Activated naive CD8-positive, alpha-beta T cell treated with anti-CD3 and anti-CD28 coated beads, Interleukin-2, amount 10 ng/mL, durations not matched to agents 7 days and 5 days (primary cell): ENCODE measurements around the gene STARD13. TPM values are rescaled to one million over a fixed set of nuclear protein-coding genes. Genes with fewer than 3 reads are reported as not detected.
"Not testable (repeated sequence)": the region's sequence is repeated elsewhere in the genome, so short reads cannot be mapped to it uniquely, and the experiment has no call there.

ENCODE experiments used
- ATAC-seq: fragments of 150-1000 bp; cut with Tn5 transposase; one replicate; pipeline ENCODE4 v1.10.0; 2021; ENCODE audit warnings: low read depth, moderate library complexity
- POLR2A ChIA-PET: fragments of 350-600 bp; sonication (Branson Sonifier 250); formaldehyde crosslinking; loops from one replicate; lab custom pipeline; 2021; ENCODE audit warnings: antibody characterized with exemption; lab: Charles Lee
- DNase-seq: peaks from one replicate; pipeline ENCODE4 v3.0.0; 2021
- H3K27ac Mint-ChIP-seq: one replicate; pipeline ENCODE4 v1.8.0; 2022; ENCODE audit warnings: mild to moderate bottlenecking, mixed read lengths
- H3K27me3 Mint-ChIP-seq: one replicate; pipeline ENCODE4 v1.8.0; 2022; ENCODE audit warnings: mild to moderate bottlenecking, moderate library complexity, mixed read lengths
- H3K36me3 Mint-ChIP-seq: one replicate; pipeline ENCODE4 v1.8.0; 2021; ENCODE audit warnings: mild to moderate bottlenecking, mixed read lengths
- H3K4me1 Mint-ChIP-seq: one replicate; pipeline ENCODE4 v1.8.0; 2021; ENCODE audit warnings: mixed read lengths
- H3K4me3 Mint-ChIP-seq: one replicate; pipeline ENCODE4 v1.8.0; 2022; ENCODE audit warnings: mild to moderate bottlenecking, moderate library complexity, mixed read lengths
- H3K9me3 Mint-ChIP-seq: one replicate; pipeline ENCODE4 v1.8.0; 2021; ENCODE audit warnings: mixed read lengths
- total RNA-seq, 2 experiments: library from RNA; stranded (reverse); gene quantifications; one replicate each; pipeline ENCODE4 v1.2.3, GENCODE V29; 2021

STARD13 gene
- total RNA-seq, 2 experiments from 2014 or later = 0.17 to 0.33 TPM

GRCh38 chr13:33184112-33184490 lies 101.5 kb downstream of the STARD13 start:
- POLR2A ChIA-PET = interaction anchor here (1.2 kb wide), 1 partner anchor 359 kb away, joined by 3 read pairs; no protein-coding TSS in a partner anchor
- H3K4me1 Mint-ChIP-seq = peaks cover 7% of the 10 kb centered on the region
- no peaks in the 10 kb centered on the region for H3K36me3 Mint-ChIP-seq
- H3K9me3 Mint-ChIP-seq = peaks cover 5% of the 10 kb centered on the region
- no peak overlapping the region for H3K4me3 Mint-ChIP-seq
- ATAC-seq (no peak), DNase-seq (no peak)
- H3K27ac Mint-ChIP-seq = no peak overlapping the region
- H3K27me3 Mint-ChIP-seq = peaks cover 9% of the 10 kb centered on the region

DNA sequence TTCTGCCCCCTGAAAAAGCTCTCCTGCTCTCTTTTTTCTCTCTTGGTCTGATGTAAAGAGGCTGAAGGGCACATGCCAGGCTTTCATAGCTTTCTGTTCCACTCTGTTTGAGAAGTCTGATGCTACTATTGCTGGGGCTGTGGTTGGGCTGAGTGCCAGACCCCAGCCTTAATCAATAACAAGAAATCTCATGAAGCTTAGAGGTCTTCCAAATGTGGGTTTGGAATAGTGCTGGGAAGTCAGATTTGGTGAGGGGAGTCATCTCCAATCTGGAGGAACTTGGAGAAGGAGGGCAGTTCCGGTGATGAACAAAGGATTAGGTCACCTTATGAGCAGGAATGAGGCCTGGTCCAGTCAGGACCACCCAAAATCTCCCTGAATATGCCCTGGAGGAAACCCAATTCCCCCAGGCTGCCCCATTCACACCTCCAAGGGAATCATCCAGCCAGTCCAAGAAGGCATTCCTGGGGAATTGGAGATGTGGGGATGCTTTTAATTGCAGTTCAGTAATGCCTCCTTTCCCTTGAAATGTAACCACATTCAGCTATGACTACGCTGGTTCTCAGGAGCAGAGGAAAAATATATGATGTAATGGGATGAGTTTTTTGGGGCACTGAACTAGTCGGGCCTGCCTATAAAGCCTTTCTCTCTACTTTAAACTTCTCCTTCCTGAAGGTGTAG lies 102.0 kb downstream of the STARD13 start:
- ATAC-seq (no peak), DNase-seq (no peak)
- Mint-ChIP-seq H3K4me3 (no peak overlapping the region), H3K36me3 (no peaks in the 10 kb centered on the region), H3K9me3 (peaks cover 5% of the 10 kb centered on the region), H3K27me3 (peaks cover 11% of the 10 kb centered on the region), H3K27ac (no peak overlapping the region), H3K4me1 (peaks cover 7% of the 10 kb centered on the region)
- POLR2A ChIA-PET = interaction anchor here (1.2 kb wide), 1 partner anchor 360 kb away, joined by 3 read pairs; no protein-coding TSS in a partner anchor

GRCh38 chr13:33182729-33183128 lies 102.8 kb downstream of the STARD13 start:
- POLR2A ChIA-PET = no interaction called here

DNA sequence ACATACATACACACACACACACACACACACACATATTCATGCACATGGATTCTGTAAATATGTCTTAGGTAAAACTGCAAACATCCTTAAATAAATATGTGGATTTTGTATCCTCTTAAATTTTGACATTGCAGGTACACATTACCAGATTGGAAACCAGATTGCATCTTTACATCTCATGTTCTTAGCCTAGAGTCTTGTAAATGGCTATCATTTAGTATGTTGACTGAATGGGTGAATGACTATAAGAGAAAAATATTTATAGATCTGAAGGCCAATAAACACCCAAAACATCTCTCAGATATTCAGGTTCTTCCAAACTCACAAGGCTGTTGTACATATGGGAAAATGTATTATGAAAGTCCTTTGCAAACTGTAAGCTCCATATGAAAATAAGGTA lies 104.3 kb downstream of the STARD13 start:
- no peak for ATAC-seq
- no peak for DNase-seq
- Mint-ChIP-seq H3K36me3 (no peaks in the 10 kb centered on the region), H3K4me3 (no peak overlapping the region), H3K4me1 (no peaks in the 10 kb centered on the region), H3K27ac (no peak overlapping the region), H3K27me3 (peaks cover 21% of the 10 kb centered on the region), H3K9me3 (peaks cover 5% of the 10 kb centered on the region)
- POLR2A ChIA-PET = no interaction called here

More at GRCh38 chr13:33182729-33183128, 102.8 kb downstream of the STARD13 start:
- Mint-ChIP-seq H3K27me3 (peaks cover 12% of the 10 kb centered on the region), H3K27ac (no peak overlapping the region), H3K9me3 (peaks cover 5% of the 10 kb centered on the region), H3K4me1 (peaks cover 7% of the 10 kb centered on the region), H3K4me3 (no peak overlapping the region), H3K36me3 (no peaks in the 10 kb centered on the region)
- no peak for DNase-seq
- no peak for ATAC-seq

DNA sequence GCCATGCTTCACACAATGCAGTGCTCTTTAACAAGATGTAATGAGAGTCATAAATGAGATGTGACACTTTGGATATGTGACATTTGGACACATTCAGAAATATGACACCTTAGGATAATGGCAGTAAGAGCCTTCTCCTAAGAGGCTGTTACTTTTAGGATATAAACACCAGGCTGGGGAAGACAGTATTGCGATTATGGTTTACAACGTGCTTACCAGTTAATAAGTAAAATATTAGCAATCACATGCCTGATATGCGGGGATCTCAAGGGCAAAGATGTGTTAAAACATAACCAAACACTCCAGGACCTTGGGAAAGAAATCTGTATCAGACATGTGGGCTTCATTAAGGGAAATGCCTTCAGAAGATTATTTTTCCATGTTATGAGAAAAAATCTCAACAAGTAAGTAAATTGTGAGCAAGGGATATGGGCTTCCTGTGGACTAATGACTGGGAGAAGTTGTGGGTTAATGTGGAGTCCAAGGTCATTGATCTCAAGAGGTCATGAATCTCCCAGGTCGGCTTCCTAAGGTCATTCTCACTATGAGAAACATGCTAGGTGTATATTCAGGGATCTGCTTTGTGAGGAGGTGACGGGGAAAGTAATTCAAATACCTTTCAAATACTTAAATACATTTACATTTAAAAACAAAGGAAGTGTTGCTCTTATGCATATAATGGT lies 105.3 kb downstream of the STARD13 start:
- no peaks in the 10 kb centered on the region for H3K36me3 Mint-ChIP-seq
- no peak for ATAC-seq
- no peak overlapping the region for H3K4me3 Mint-ChIP-seq
- DNase-seq = no peak
- peaks cover 24% of the 10 kb centered on the region for H3K27me3 Mint-ChIP-seq
- H3K9me3 Mint-ChIP-seq = peaks cover 2% of the 10 kb centered on the region
- POLR2A ChIA-PET = no interaction called here
- no peaks in the 10 kb centered on the region for H3K4me1 Mint-ChIP-seq
- H3K27ac Mint-ChIP-seq = no peak overlapping the region

- Mint-ChIP-seq H3K9me3 (no peaks in the 10 kb centered on the region), H3K4me1 (no peaks in the 10 kb centered on the region), H3K27ac (no peak overlapping the region), H3K27me3 (peaks cover 24% of the 10 kb centered on the region), H3K4me3 (no peak overlapping the region), H3K36me3 (no peaks in the 10 kb centered on the region)
- ATAC-seq = no peak
- no peak for DNase-seq
- POLR2A ChIA-PET = no interaction called here
Observed at GRCh38 chr13:33179463-33179862, 106.1 kb downstream of the STARD13 start.

DNA sequence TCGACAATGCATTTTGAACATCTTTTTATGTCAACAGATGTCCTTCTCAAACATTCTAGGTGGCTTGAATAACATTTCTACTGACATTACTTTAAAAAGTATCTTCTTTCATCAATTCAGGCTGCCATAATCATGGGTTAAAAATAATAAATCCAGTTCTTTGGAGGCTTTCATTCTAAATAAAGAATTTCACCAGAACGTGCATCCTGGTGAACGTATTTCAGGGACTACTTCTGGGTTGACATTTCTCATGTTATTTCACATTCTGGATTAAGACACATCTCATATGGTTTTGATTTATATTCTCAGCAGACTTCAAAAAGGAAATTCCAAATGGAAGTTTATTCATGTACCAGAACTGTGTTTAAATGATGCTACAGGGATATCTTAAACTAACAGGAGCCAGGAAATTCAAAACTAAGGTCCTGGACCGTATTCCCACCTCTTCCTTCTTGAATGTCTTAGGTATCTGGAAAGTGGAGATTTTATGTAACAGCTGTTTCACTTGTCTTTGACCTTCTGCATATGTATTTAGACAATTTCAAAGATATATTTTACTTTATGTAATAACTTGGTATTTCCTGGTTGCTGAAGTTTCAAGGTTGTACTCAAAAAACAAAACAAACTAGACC lies 107.2 kb downstream of the STARD13 start:
- Mint-ChIP-seq H3K27me3 (peaks cover 24% of the 10 kb centered on the region), H3K9me3 (no peaks in the 10 kb centered on the region), H3K36me3 (no peaks in the 10 kb centered on the region), H3K4me3 (no peak overlapping the region), H3K4me1 (no peaks in the 10 kb centered on the region), H3K27ac (no peak overlapping the region)
- POLR2A ChIA-PET = no interaction called here
- no peak for DNase-seq
- ATAC-seq = no peak

GRCh38 chr13:33177340-33178208 lies 108.0 kb downstream of the STARD13 start:
- not testable (repeated sequence) for H3K4me1 Mint-ChIP-seq, H3K4me3 Mint-ChIP-seq, ATAC-seq

GRCh38 chr13:33176526-33176925 lies 109.0 kb downstream of the STARD13 start:
- H3K4me1 Mint-ChIP-seq = no peaks in the 10 kb centered on the region
- no peak overlapping the region for H3K27ac Mint-ChIP-seq
- no peak overlapping the region for H3K4me3 Mint-ChIP-seq
- H3K36me3 Mint-ChIP-seq = no peaks in the 10 kb centered on the region
- POLR2A ChIA-PET = no interaction called here
- no peaks in the 10 kb centered on the region for H3K9me3 Mint-ChIP-seq
- peaks cover 23% of the 10 kb centered on the region for H3K27me3 Mint-ChIP-seq
- no peak for ATAC-seq
- no peak for DNase-seq

More at GRCh38 chr13:33177340-33178208, 108.0 kb downstream of the STARD13 start:
- H3K9me3 Mint-ChIP-seq, DNase-seq, POLR2A ChIA-PET, H3K36me3 Mint-ChIP-seq, H3K27ac Mint-ChIP-seq: not testable (repeated sequence)
- peaks cover 20% of the 10 kb centered on the region for H3K27me3 Mint-ChIP-seq

DNA sequence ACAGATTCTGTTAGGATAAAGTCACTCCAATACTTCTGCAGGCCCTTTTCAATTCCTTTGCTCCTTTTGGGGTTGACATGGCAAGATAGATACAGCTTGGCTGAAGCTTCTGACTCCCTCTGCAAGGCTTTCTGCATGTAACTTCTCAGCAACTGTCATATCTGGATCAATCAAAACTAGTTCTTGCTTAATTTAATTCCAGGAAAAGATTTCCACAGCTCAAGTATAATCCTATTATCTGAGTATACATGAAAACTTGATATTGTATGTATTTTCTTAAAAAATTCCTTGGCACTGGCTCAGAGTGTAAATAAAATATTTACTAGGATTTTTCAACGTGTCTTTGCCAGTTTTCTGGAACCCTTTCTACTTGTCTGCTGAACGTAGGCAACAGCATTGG lies 109.6 kb downstream of the STARD13 start:
- DNase-seq (no peak), ATAC-seq (no peak)
- Mint-ChIP-seq H3K27me3 (peaks cover 25% of the 10 kb centered on the region), H3K36me3 (no peaks in the 10 kb centered on the region), H3K4me3 (no peak overlapping the region), H3K4me1 (no peaks in the 10 kb centered on the region), H3K9me3 (no peaks in the 10 kb centered on the region), H3K27ac (no peak overlapping the region)
- POLR2A ChIA-PET = no interaction called here

- POLR2A ChIA-PET = no interaction called here
- peaks cover 28% of the 10 kb centered on the region for H3K27me3 Mint-ChIP-seq
Observed at GRCh38 chr13:33174931-33175330, 110.6 kb downstream of the STARD13 start.

DNA sequence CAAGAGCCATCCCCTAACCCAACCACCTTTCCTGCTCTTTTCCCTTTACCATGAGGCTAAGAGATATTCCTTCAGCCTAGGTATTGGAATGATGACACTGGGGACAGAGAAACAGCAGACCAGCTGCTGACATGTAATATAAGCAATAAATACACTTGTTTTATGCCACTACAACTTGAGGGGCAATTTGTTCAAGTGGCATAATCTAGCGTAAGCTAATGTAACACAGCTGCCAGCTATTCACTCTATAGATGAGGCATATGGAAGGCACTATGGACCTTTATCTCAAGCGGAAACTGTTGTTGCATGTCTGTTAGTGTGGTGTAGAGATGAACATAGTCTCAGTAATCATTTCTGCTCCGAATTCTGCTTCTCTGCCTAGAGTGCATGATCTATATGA lies 111.1 kb downstream of the STARD13 start:
- no peak for ATAC-seq
- Mint-ChIP-seq H3K4me1 (no peaks in the 10 kb centered on the region), H3K27ac (no peak overlapping the region), H3K36me3 (no peaks in the 10 kb centered on the region), H3K9me3 (no peaks in the 10 kb centered on the region), H3K27me3 (peaks cover 31% of the 10 kb centered on the region), H3K4me3 (no peak overlapping the region)
- no peak for DNase-seq
- POLR2A ChIA-PET = no interaction called here

More at GRCh38 chr13:33174931-33175330, 110.6 kb downstream of the STARD13 start:
- H3K4me1 Mint-ChIP-seq = no peaks in the 10 kb centered on the region
- H3K27ac Mint-ChIP-seq = no peak overlapping the region
- no peaks in the 10 kb centered on the region for H3K36me3 Mint-ChIP-seq
- no peak overlapping the region for H3K4me3 Mint-ChIP-seq
- no peaks in the 10 kb centered on the region for H3K9me3 Mint-ChIP-seq
- ATAC-seq = no peak
- DNase-seq = no peak

- DNase-seq (no peak), ATAC-seq (no peak)
- H3K4me1 Mint-ChIP-seq = no peaks in the 10 kb centered on the region
- no peaks in the 10 kb centered on the region for H3K9me3 Mint-ChIP-seq
- H3K36me3 Mint-ChIP-seq = no peaks in the 10 kb centered on the region
- POLR2A ChIA-PET = no interaction called here
- H3K27ac Mint-ChIP-seq = no peak overlapping the region
- H3K27me3 Mint-ChIP-seq = peaks cover 33% of the 10 kb centered on the region
- no peak overlapping the region for H3K4me3 Mint-ChIP-seq
Observed at GRCh38 chr13:33172911-33173310, 112.6 kb downstream of the STARD13 start.
